Stimulated activated CD8-positive, alpha-beta memory T cell treated with anti-CD3 and anti-CD28 coated beads, Interleukin-7, amount 100 ng/mL, for 4 hours (primary cell): ENCODE measurements around the gene GNA15.

ENCODE experiments used
- DNase-seq, 2 donors: peaks; one replicate each; pipeline ENCODE4 v3.0.0-alpha.2; 2020; ENCODE audit warnings: low read depth in 2 of 2

GNA15 gene

DNA sequence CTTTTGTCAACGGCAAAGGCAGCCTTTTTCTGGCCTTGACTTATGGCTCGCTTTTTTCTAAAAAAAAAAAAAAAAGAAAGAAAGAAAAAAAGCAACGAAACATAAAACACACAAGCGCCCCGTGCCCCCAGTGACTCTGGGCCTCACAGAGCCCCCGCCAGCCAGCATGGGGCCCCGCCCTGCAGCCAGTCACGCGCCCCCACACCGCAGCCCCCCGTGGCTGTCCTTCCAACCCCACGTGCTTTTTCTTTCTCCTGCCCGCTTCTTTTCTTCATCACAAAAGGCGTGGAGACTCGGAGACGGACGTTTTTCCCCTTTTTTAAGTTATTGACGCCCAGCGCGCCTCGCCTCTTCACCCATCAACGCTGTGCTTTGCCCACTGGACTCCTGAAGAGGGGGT lies 14.4 kb upstream of the GNA15 start:
- no peak for DNase-seq

DNA sequence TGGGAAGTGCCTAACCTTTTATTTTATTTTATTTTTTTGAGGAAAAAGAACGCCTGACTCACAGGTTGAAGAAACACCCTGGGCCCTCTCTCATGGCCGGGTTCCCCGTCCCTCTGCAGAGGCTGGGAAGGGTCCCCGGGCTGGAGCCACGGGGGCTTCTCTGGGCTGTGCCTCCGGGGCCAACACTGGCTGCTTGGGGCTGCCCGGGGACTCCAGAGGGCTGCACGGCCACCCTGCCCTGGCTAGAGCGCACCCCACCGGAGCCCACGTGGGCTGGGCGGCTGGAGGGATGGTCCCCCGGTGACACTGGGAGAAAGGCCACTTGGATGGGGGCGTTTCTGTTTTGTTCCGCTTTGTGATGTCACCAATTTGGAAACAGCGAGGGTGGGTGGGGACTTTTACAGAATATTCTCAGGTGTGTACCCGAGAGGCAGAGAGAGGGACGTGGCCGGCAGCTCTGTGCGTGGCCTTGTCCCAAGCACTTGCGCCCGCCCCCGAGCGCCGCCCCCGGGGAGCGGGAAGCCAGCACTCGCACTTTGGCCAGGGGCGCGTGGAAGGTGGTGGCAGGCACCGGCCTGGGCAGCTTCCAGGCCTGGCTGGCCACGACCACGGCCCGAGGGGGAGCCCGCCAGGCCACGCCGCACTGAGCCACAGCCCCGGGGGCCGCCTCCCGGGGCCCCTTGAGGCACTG lies 13.9 kb upstream of the GNA15 start:
- no peak for DNase-seq

DNA sequence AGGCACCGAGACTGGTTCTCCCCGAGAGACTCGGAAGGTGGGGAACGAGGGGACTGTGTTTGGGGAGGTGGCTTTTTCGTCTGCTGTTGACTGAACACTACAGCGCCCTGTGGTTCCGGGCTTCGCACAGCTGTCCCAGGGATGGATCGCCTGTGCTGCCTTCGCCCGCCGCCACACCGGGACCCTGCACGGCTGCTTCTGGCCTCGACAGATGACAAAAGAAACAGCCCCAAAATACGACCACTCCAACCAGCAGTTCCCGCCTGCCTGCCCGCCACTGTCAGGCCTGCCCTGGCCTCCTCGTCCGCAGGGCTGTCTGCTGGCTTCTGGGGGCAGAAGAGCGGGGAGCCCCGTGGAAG lies 13.3 kb upstream of the GNA15 start:
- DNase-seq, result no peak

DNA sequence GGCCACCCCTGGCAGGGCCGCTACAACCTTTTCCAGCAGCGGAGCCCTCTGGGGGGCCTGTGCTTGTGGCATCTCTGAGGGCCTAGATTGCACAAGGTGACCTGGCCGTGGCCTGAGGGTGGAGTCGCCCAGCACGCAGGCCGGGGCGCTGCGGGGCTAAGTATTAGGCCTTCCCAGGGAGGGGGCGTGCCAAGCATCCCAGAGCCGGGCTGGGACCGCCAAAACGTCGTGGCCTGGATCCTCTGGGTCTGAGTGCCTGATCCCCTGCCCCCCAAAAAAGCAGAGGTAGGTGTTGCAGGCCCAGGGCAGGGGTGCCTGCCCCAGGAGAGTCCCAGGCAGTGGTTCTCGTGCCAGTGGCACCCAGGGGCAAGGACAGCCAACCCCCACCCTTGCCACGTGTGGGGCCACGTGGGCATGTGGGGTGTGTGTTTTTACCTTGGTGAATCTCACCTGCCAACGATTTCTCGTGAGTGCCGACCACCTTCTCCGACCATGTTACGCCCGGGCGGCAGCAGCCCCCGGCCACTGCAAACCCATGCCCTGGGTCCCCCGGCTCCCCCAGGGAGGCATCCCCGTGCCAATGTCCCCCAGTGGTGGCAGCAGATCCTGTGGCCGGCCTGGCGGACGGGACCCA lies 12.6 kb upstream of the GNA15 start:
- DNase-seq, result no peak

DNA sequence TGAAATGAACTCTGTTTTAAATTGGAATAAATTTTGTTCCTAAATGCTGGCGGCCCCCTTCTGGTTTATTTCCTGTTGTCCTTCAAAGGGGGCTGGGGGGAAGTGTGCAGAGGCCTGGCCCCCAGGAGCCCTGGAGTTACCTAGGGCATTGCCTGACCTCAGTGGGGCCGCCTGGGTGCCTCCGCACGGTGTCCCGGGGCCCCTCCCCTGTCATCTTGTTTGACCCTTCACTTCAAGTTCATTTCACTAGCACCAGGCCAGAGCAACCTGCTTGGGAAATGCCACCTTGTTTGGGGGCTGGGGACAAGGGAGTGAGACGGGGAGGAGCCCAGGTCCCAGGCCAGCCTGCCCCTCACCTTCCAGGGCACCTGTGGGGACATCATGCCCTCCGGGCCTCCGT lies 11.9 kb upstream of the GNA15 start:
- no peak for DNase-seq

DNA sequence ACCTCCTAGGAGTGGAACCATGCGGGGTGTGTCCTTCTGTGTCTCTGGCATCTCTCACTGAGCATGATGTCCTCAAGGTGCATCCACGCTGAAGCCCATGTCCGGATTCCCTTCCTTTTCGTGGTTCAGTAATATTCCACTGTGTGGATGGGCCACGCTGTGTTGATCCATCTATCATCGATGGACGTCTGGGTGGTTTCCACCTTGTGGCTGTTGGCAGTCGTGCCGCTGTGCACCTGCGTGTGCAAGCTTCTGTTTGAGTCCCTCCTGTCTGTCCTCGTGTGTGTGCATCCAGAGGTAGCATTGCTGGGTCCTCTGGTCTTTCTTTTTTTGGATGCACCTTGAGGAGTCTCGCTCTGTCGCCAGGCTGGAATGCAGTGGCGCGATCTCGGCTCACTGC lies 11.2 kb upstream of the GNA15 start:
- no peak for DNase-seq

DNA sequence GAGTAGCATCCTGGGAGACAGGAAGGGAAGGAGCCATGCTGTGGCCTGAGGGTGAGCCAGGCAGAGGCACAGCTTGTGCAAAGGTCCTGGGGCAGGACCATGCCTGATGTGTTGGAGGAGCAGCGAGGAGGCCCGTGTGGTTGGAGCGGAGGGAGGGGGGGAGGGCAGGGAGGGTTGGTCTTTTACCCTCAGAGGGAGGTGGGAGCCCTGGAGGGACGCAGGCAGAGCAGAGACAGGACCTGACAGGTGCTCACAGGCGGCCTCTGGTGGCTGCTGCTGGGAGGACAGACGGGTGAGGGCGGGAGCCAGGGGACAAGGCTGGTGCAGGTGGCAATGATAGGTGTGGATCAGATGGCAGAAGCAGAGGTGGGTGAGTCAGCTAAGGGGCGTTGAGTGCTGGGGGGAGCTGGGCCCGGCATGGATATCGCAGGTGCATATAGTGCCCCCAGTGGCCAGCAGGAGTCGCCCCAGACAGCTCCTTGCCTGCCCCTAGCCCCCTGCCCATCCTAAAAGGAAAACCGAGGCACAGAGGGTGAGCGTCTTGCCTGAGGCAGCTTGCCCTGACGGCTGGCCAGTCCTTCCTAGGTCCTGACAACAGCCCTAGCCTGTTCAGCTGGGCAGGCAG lies 9.8 kb upstream of the GNA15 start:
- peak; percentile 58 to 60 for DNase-seq

DNA sequence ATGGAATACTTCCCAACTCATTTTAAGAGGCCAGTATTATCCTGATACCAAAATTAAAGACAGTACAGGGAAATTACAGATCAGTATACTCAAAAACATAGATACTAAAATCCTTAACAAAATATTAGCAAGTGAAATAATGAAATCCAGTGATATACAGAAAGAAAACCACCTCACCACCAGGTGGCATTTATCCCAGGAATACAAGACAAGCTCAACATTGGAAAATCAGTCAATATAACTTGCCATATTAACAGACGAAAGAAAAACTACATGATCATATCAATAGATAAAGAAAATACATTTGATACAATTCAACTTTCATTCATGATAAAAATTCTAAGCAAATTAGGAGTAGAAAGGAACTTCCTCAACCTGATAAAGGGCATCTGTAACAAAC lies 6.7 kb upstream of the GNA15 start:
- DNase-seq, result no peak

DNA sequence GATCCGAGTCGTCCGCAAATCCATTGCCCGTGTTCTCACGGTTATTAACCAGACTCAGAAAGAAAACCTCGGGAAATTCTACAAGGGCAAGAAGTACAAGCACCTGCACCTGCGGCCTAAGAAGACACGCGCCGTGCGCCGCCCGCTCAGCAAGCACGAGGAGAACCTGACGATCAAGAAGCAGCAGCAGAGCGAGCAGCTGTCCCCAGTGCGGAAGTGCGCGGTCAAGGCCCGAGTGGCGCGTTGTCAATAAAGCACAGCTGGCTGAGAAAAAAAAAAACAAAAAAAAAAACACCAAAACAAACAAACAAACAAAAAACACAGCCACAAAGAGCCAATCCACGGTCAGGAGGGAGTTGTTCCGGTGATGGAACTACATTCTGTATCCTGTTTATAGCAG lies 4.7 kb upstream of the GNA15 start:
- DNase-seq, result no peak

DNA sequence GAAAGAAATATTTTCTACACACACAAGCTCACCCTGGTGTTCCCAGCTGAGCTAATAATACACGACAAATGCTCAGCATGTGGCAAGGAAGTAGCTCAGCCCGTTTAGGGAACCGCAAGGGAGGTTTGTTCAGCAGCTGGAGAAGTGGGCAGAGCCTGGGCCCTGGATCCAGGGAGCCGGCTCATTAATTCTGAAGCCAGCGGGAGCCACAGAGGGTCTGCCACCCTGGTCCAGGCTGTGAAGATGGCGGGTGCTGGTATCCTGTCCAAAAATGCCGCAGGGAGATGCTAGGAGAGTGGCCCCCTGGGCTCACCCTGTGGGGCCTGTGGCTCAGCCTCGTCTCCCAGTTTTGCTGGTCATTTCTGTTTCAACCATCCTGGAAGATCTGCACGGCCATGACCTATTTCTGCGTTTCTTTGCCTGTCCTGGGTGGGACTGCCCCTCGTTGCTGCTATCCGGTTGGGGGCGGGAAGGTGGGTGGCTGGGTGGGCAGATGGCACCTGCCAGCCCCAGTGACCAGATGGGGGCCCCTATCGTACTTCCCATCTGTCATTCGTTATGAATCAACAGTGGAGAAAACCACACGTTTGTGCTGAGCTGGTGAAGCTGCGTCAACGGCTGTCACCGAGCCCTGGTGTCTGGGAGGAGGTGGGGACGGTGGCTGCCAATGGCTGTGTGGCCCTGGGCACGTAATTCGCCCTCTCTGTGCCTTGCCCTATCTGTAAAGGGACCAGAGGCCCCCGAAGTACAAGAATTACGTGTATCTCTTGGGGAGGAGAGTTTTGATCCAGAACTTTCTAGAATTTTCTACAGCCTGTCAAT lies 2.7 kb upstream of the GNA15 start:
- DNase-seq, result peak; percentile 71 to 74

DNA sequence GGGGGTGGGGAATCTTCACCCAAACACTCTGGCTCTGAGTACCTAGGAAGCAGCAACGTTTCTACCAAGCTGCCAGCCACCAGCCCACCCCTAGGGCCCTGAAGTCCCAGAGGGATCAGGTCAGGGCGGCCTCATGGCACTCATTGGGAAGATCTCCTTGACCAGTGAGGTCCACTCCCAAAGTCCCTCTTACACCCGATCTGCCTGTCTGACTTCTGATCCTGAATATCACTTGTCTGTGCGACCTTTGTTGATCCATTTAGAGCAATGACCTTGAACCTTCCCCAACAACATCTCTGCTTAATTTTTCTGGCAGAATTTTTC lies 2.1 kb upstream of the GNA15 start:
- DNase-seq, result no peak

DNA sequence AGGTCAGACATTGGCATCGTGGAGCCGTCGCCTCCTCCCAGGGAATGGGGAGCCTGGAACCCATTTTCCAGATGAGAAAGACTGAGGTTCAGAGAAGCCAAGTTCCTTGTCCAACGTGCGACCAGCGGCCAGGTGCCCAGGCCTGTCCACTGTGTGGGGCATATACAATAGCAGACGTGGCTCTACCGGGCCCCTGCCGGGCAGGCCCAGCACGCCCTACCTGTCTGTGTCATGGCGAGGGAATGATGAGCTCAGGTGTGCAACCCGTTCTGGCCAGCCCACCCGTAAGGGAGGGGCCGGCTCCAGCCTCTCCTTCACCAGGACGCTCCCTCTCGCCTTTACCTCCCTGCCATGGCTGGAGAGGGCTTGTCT lies 837 bp downstream of the GNA15 start:
- no peak for DNase-seq

DNA sequence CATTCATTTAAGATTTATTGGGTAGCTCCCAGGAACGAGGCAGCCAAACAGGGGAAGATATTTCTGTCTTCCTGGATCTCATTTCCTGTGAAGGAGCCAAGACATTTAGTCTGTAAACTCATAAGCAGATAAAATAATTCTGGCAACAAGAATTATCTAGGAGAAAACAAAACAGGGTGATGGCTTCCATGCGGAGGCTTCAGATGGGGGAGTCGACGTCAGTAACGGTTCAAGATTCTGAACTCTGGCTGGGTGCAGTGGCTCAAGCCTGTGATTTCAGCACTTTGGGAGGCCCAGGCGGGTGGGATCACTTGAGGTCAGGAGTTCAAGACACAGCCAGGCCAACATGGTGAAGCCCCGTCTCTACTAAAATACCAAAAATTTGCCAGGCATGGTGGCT lies 1.3 kb downstream of the GNA15 start:
- DNase-seq, result no peak

DNA sequence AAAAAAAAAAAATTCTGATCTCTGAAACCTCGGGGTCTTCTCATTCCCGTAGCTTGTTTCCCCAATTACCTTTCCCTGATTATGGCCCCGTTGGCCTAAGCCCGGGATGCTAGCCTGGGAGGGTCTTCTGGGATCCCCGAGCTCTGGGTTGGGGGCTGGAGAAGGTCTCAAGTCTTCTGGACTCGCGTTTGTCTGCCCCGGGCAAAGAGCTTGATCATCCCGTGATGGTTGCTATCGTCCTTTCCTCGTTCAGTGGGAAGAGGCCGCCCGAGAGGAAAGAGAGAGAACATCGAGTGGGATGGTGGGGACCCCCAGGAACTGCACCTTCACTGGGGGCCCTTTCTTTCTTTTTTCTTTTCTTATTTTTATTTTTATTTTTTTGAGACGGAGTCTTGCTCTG lies 2.4 kb downstream of the GNA15 start:
- DNase-seq, result no peak

DNA sequence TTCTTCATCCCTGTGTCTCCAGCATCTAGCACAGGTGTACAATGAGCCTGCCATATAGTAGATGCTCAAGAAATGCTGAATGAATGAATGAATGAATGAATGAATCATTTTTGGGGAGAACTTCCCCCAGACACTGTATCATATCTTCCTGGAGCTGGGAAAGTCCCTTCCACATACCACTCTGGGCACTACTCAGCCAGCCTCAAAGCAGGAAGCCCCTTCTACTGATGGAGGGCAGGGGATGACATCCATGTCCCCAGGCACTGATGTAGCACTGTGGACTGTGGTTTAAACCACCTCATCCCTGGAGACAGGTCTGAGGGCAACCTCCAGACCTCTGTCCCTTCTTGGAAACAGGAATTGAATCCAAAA lies 4.8 kb downstream of the GNA15 start:
- no peak for DNase-seq

DNA sequence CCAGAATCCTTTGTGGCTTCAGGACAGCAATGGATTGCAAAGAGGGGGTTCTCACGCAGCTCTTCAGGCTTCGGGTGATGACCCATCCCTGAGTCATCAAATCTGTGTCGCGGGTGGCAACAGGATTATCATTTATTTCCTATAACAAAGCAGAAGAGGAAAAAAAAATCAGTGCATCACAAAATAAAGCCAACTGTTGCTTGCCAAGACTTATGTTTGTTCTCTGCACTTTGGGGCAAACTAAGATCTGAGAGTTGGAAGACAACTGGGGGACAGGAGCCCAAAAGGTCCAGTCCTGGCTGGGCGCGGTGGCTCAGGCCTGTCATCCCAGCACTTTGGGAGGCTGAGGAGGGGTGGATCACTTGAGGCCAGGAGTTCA lies 6.4 kb downstream of the GNA15 start:
- peak; percentile 39 to 61 for DNase-seq

DNA sequence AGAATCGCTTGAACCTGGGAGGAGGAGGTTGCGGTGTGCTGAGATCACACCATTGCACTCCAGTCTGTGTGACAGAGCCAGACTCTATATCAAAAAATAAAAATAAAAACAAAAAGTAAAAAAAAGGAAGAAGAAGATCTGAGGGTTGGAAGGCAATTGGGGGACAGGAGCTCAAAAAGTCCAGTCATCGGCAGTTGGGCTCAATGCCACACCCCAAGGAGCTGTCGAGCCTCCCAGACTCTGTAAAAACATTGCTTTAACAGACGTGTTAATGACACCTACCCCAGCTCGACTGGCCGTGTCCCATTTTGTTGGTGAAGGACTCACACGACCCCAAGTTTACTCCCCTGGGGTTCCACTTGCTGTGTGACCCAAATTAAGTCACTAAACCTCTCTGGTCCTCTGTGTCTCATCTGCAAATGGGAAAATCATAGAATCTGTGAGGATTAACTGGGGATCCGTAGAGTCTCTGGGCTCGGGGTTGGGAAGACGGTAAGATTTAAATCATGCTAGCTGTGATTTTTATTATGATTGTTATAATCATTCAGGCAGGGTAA lies 7.0 kb downstream of the GNA15 start:
- DNase-seq, result no peak

DNA sequence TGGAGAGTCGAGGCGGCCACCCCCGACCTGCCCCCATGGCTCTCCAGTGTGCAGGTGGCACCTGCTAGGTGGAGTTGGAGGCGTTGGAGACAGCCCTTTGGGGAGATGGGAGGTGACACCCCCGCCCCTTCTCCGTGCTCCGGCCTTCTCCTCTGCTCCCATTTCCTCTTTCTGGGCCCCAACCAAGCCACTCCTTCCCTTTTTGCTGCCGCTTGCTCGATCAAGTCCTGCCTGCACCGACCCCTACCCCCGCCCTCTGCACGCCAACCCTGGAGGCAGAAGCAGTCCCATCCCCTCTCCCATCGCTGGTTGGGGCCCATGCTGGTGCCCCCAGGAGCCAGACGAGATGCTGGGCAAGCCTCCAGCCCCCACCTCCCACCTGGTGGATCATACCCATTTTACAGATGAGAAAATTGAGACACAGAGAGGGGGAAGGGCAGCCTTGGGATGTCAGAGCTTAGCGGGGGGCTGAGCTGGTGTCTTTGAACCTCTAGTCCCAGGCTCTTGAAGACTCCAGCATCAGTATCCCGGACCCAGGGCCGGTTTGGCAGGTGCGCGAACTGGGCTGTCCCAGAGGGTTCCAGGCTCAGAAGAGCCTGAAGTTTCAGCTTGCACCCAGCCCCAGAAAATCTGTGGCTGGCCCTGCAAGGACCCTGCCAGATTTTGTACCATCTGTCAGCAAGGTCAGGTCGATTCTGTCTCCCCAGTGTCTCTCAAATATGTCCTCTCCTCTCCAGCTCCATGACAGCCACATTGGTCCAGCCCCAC lies 10.3 kb downstream of the GNA15 start:
- no peak for DNase-seq

DNA sequence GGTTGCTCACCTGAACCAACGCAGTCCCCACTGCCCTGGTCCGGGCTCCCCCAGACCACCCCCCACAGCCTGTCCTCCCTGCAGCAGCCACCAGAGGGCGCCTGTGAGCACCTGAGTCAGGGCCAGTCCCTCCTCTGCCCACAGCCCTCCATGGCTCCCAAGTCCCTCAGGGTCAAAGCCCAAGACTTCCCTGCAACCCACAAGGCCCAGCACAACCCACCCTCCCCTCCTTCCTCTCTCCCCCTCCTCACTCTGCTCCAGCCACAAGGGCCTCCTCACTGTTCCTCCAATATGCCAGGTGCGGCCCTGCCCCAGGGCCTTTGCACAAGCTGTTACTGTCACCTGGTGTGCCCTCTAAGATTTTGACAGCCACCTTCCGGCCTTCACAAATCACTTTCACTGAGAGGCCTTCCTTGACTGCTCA lies 10.9 kb downstream of the GNA15 start:
- peak; percentile 29 to 39 for DNase-seq

DNA sequence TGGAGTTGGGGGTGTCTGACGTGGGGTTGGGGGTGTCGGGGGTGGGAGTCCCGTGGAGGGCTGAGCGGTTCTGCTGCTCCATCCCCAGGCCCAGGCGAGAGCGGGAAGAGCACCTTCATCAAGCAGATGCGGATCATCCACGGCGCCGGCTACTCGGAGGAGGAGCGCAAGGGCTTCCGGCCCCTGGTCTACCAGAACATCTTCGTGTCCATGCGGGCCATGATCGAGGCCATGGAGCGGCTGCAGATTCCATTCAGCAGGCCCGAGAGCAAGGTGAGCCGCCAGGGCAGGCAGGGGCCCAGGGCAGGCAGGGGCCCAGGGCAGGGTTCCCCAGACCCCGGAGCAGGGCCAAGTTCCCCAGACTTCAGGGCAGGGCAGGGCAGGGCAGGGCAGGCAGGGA lies 12.7 kb downstream of the GNA15 start:
- DNase-seq, result no peak

DNA sequence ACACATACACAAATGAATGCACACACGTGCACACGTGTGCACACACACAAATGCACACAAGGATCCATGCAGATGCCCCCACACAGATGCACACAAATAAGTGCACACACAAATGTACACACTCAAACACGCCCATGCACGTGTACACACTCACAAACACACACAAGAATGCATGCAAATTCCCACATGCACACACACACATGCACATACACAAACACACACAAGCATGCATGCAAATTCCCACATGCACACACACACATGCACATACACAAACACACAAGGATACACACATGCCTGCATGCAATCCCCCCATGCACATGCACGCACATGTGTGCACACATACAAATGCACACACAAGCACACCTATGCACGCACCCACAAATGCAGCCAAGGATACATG lies 13.3 kb downstream of the GNA15 start:
- no peak for DNase-seq
